GM21423 (cell line): ENCODE data around the gene FGGY.
"Not testable (repeated sequence)": the region's sequence is repeated elsewhere in the genome, so short reads cannot be mapped to it uniquely, and the experiment has no call there.

ENCODE experiments used
- ATAC-seq: cut with Tn5 transposase; IDR thresholded peaks from one replicate; pipeline ENCODE4 v1.9.1; 2021; ENCODE audit warnings: mild to moderate bottlenecking, moderate library complexity; ENCODE audit not compliant: unreplicated experiment

The FGGY gene

GRCh38 chr1:59346429-59346828, 49.5 kb downstream of the FGGY start:
- ATAC-seq = no peak

- ATAC-seq = no peak
Measured at GRCh38 chr1:59349101-59349500, 52.2 kb downstream of the FGGY start.

- no peak for ATAC-seq
Measured at GRCh38 chr1:59350521-59350920, 53.6 kb downstream of the FGGY start.

GRCh38 chr1:59352065-59352464, 55.2 kb downstream of the FGGY start:
- ATAC-seq = no peak

GRCh38 chr1:59353453-59353852, 56.6 kb downstream of the FGGY start:
- no peak for ATAC-seq

GRCh38 chr1:59354239-59354638, 57.3 kb downstream of the FGGY start:
- not testable (repeated sequence) for ATAC-seq

GRCh38 chr1:59354709-59355337, 57.9 kb downstream of the FGGY start:
- peak; percentile 48 for ATAC-seq

- peak; percentile 59 for ATAC-seq
Measured at GRCh38 chr1:59355361-59355760, 58.5 kb downstream of the FGGY start.

- no peak for ATAC-seq
Measured at GRCh38 chr1:59356627-59357026, 59.7 kb downstream of the FGGY start.

GRCh38 chr1:59357645-59358320, 60.9 kb downstream of the FGGY start:
- ATAC-seq = no peak

GRCh38 chr1:59359325-59359724, 62.4 kb downstream of the FGGY start:
- no peak for ATAC-seq

GRCh38 chr1:59360170-59360569, 63.3 kb downstream of the FGGY start:
- no peak for ATAC-seq

- ATAC-seq = no peak
Measured at GRCh38 chr1:59360729-59361128, 63.8 kb downstream of the FGGY start.

GRCh38 chr1:59361766-59362165, 64.9 kb downstream of the FGGY start:
- ATAC-seq = no peak

- ATAC-seq = no peak
Measured at GRCh38 chr1:59364037-59364436, 67.1 kb downstream of the FGGY start.

- no peak for ATAC-seq
Measured at GRCh38 chr1:59366346-59366745, 69.5 kb downstream of the FGGY start.

- ATAC-seq = no peak
Measured at GRCh38 chr1:59367301-59368007, 70.6 kb downstream of the FGGY start.

GRCh38 chr1:59368008-59368670, 71.2 kb downstream of the FGGY start:
- no peak for ATAC-seq

- ATAC-seq = no peak
Measured at GRCh38 chr1:59375321-59376220, 78.7 kb downstream of the FGGY start.

- no peak for ATAC-seq
Measured at GRCh38 chr1:59377350-59377904, 80.5 kb downstream of the FGGY start.
